ENCODE data around the gene SH3RF3.

GRCh38 chr2:109148117-109148746 lies 19.2 kb downstream of the SH3RF3 start:
- TF ChIP-seq CTCF (IDR thresholded peaks at IDR 0.05): no peak
- TF ChIP-seq POLR2A (IDR thresholded peaks at IDR 0.05): no peak
- no peak for TF ChIP-seq POLR2AphosphoS5 (IDR thresholded peaks at IDR 0.05)

Measured in upper lobe of left lung (tissue), 4 donors.